Mesenchymal stem cell (in vitro differentiated cells and primary cell): Measurements from ENCODE around the gene GCK.

ENCODE experiments used
- DNase-seq: peaks from one replicate; pipeline ENCODE4 v3.0.0-alpha.2; 2013
- H2AFZ ChIP-seq: one replicate; pipeline ENCODE4 v1.6.1; 2013; ENCODE audit warnings: low read depth, mild to moderate bottlenecking, control low read depth, inconsistent platforms, low read length, moderate library complexity
- H2AK5ac ChIP-seq: 2 replicates; pipeline ENCODE4 v1.6.1; 2013; ENCODE audit warnings: low read length, moderate library complexity, mild to moderate bottlenecking, inconsistent platforms; ENCODE audit not compliant: severe bottlenecking
- H2BK120ac ChIP-seq: one replicate; pipeline ENCODE4 v1.6.1; 2013; ENCODE audit warnings: low read depth, mild to moderate bottlenecking, inconsistent platforms, low read length, moderate library complexity
- H2BK12ac ChIP-seq, 2 experiments: one replicate each; pipeline ENCODE4 v1.6.1; 2013; ENCODE audit warnings: inconsistent platforms in 2 of 2, low read length in 2 of 2, mild to moderate bottlenecking in 2 of 2, moderate library complexity in 2 of 2, control low read depth in 1 of 2
- H2BK15ac ChIP-seq: one replicate; pipeline ENCODE4 v1.6.1; 2013; ENCODE audit warnings: mild to moderate bottlenecking, low read depth, inconsistent platforms; ENCODE audit not compliant: poor library complexity, severe bottlenecking
- H2BK5ac ChIP-seq: 2 replicates; pipeline ENCODE4 v1.6.1; 2013; ENCODE audit warnings: low read depth, mild to moderate bottlenecking, low read length, control low read depth, inconsistent platforms; ENCODE audit not compliant: poor library complexity, severe bottlenecking
- H3K14ac ChIP-seq, 2 experiments: one replicate each; pipeline ENCODE4 v1.6.1; 2013; ENCODE audit warnings: inconsistent platforms in 2 of 2, low read length in 2 of 2, control low read depth in 1 of 2, mild to moderate bottlenecking in 1 of 2, moderate library complexity in 1 of 2
- H3K18ac ChIP-seq, 2 experiments: one replicate each; pipeline ENCODE4 v1.6.1; 2013; ENCODE audit warnings: inconsistent platforms in 2 of 2, low read length in 2 of 2, control low read depth in 1 of 2, low read depth in 1 of 2, mild to moderate bottlenecking in 1 of 2
- H3K23ac ChIP-seq, 2 experiments: one replicate each; pipeline ENCODE4 v1.6.1; 2013; ENCODE audit warnings: inconsistent platforms in 2 of 2, low read length in 2 of 2, mild to moderate bottlenecking in 2 of 2, moderate library complexity in 2 of 2, control low read depth in 1 of 2
- H3K27ac ChIP-seq: 2 replicates; pipeline ENCODE4 v1.5.1; 2013; ENCODE audit warnings: mild to moderate bottlenecking, moderate library complexity, low read length, control low read depth, inconsistent platforms; ENCODE audit not compliant: poor library complexity, severe bottlenecking
- H3K27me3 ChIP-seq, 2 experiments: 2 replicates each; pipeline versions ENCODE4 v1.6.1 to v1.7.0; 2013; ENCODE audit warnings: low read length in 2 of 2, mild to moderate bottlenecking in 2 of 2, moderate library complexity in 2 of 2, control low read depth in 1 of 2, inconsistent platforms in 1 of 2; ENCODE audit not compliant: control insufficient read depth in 1 of 2, insufficient read depth in 1 of 2
- H3K36me3 ChIP-seq, 2 experiments: 2 replicates each; pipeline versions ENCODE4 v1.6.1 to v1.7.0; 2013; ENCODE audit warnings: low read length in 2 of 2, control low read depth in 1 of 2, inconsistent platforms in 1 of 2, low read depth in 1 of 2, mild to moderate bottlenecking in 1 of 2; ENCODE audit not compliant: insufficient read depth in 2 of 2, control insufficient read depth in 1 of 2
- H3K4ac ChIP-seq, 2 experiments: one replicate each; pipeline ENCODE4 v1.6.1; 2013; ENCODE audit warnings: inconsistent platforms in 2 of 2, low read length in 2 of 2, mild to moderate bottlenecking in 2 of 2, moderate library complexity in 2 of 2, control low read depth in 1 of 2, low read depth in 1 of 2
- H3K4me1 ChIP-seq: 2 replicates; pipeline ENCODE4 v1.6.1; 2013; ENCODE audit warnings: low read depth, low read length, control low read depth; ENCODE audit not compliant: control insufficient read depth, insufficient read depth
- H3K4me2 ChIP-seq: 2 replicates; pipeline ENCODE4 v1.6.1; 2013; ENCODE audit warnings: low read length, mild to moderate bottlenecking, inconsistent platforms; ENCODE audit not compliant: poor library complexity, severe bottlenecking
- H3K4me3 ChIP-seq, 2 experiments: 2 replicates each; pipeline versions ENCODE4 v1.5.1 to v1.7.0; 2013; ENCODE audit warnings: low read length in 2 of 2, mild to moderate bottlenecking in 2 of 2, control low read depth in 1 of 2, low read depth in 1 of 2; ENCODE audit not compliant: insufficient read depth in 1 of 2
- H3K79me1 ChIP-seq: replicated peaks from 2 replicates; pipeline ENCODE4 v1.6.1; 2013; ENCODE audit warnings: mild to moderate bottlenecking, control low read depth, low read length, inconsistent platforms; ENCODE audit not compliant: poor library complexity, severe bottlenecking
- H3K9ac ChIP-seq: 2 replicates; pipeline ENCODE4 v1.7.0; 2013; ENCODE audit warnings: mild to moderate bottlenecking, low read length, moderate library complexity
- H3K9me3 ChIP-seq: 2 replicates; pipeline ENCODE4 v1.7.0; 2013; ENCODE audit warnings: mild to moderate bottlenecking, low read length; ENCODE audit not compliant: control insufficient read depth
- H4K8ac ChIP-seq: one replicate; pipeline ENCODE4 v1.6.1; 2013; ENCODE audit warnings: inconsistent platforms, mild to moderate bottlenecking, low read length, moderate library complexity
- H4K91ac ChIP-seq: one replicate; pipeline ENCODE4 v1.6.1; 2013; ENCODE audit warnings: mild to moderate bottlenecking, low read length, inconsistent platforms
- WGBS: methylation state at CpG from one replicate; pipeline ENCODE4 v1.1.7; 2013; ENCODE audit warnings: mixed read lengths; 5-methylcytosine and 5-hydroxymethylcytosine counted together

The GCK gene

DNA sequence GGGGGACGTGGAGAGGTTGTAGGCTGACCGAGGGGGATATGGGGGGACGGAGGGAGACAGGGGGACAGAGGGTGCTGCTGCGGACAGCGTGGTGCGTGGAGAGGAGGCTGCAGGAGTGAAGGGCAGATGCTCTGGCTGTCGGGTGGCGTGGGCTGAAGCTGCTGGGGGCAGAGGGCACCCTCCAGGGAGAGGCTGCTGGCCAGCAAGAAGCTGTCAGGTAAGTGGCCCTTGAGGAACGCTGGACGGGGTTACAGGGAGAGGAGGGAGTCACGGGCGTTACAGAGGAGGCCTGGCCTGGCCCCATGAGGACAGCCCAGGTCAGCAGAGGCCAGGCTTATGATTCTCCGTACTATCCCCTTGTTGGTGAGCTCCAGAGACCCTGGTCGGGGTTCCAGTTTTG lies 38.7 kb upstream of the GCK start:
- WGBS, result 66% methylated on average over 14 of the region's 14 CpGs
- no peaks in the 10 kb centered on the region for H3K79me1 ChIP-seq
- H3K27me3 ChIP-seq, result peaks cover 27 to 67% of the 10 kb centered on the region in 2 experiments
- no peak overlapping the region for H3K4me2 ChIP-seq
- no peak overlapping the region for H2BK120ac ChIP-seq
- no peak overlapping the region for H3K4me3 ChIP-seq
- peaks cover 3% of the 10 kb centered on the region for H3K4me1 ChIP-seq
- no peak overlapping the region for H2AFZ ChIP-seq
- H4K8ac ChIP-seq, result no peak overlapping the region
- DNase-seq, result no peak
- H4K91ac ChIP-seq, result no peak overlapping the region
- H2BK5ac ChIP-seq, result no peak overlapping the region
- no peak overlapping the region for H3K23ac ChIP-seq
- no peaks in the 10 kb centered on the region for H3K9me3 ChIP-seq
- H2AK5ac ChIP-seq, result no peak overlapping the region
- no peak overlapping the region for H3K18ac ChIP-seq
- peak overlapping the region in 1 of 2 experiments; percentile 26 for H3K14ac ChIP-seq
- H3K9ac ChIP-seq, result no peak overlapping the region
- H3K27ac ChIP-seq, result no peak overlapping the region
- H3K4ac ChIP-seq, result no peak overlapping the region
- H3K36me3 ChIP-seq, result no peaks in the 10 kb centered on the region
- H2BK15ac ChIP-seq, result no peak overlapping the region
- no peak overlapping the region for H2BK12ac ChIP-seq

DNA sequence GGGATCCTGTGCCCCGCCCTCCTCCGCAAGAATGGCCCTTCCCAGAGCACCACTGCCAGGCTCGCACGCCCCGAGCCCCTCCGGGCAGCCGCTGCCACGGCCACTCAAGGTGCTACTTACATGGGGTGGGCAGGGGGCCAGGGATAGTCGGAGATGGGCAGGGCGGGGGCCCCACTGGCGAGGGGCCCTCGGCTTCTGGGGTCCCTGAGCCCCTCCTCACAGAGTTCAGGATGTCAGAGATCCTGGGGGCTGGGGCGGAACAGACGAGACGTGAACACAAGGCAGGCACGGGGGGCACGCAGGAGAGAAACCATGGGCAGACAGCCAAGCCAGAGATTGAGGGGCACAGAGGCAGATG lies 37.1 kb upstream of the GCK start:
- Histone ChIP-seq H3K79me1 (no peaks in the 10 kb centered on the region), H3K4me3 (no peak overlapping the region), H3K23ac (no peak overlapping the region), H3K4me1 (peaks cover 3% of the 10 kb centered on the region), H3K27me3 (peaks cover 24 to 66% of the 10 kb centered on the region in 2 experiments), H2BK12ac (no peak overlapping the region), H3K9ac (no peak overlapping the region), H4K8ac (no peak overlapping the region), H3K18ac (no peak overlapping the region), H3K4me2 (no peak overlapping the region), H2BK120ac (no peak overlapping the region), H3K14ac (no peak overlapping the region), H2AFZ (no peak overlapping the region), H4K91ac (no peak overlapping the region), H2BK15ac (no peak overlapping the region), H3K36me3 (no peaks in the 10 kb centered on the region), H3K4ac (no peak overlapping the region), H3K27ac (no peak overlapping the region), H2BK5ac (no peak overlapping the region), H2AK5ac (no peak overlapping the region), H3K9me3 (no peaks in the 10 kb centered on the region)
- 78% methylated on average over 17 of the region's 17 CpGs for WGBS
- no peak for DNase-seq

DNA sequence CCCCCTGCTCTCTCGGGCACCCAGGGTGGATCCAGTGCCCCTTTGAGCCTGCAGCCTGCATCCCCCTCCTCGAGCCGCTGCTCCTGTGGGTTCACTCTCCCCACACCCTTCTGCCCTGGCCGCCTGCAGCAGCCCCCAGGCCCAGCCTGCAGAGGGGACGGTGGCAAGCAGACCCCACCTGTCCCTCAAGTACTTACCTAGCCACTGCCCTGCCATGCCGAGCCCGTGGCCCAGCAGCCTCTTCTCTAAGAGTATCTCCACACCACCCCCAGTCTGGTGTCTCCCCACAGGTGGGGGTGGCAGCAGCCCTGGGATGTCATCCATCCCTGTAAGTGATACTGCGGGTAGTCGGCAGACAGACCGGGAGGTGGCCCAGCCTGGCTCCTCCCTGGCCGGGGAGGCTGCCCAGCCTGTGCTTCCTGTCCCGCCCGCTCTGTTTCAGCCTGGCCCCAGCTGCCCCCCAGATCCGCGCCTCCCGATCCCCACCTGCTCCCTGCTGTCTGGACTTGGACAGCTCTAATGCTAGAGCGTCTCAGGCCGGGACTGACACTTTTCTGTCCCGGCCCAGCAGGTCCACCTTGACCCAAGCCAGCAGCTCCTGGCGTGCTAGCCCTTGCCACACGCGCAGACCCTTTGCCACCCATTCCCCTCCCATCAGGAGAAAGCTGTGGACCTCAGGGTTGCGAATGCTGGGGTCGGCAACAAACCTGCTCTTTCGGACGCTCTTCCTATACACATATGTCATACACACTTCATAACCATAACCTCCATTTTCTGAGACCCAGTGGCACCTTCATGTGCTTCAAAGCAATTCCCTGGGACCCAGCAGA lies 36.5 kb upstream of the GCK start:
- H2BK5ac ChIP-seq, result no peak overlapping the region
- peak overlapping the region; percentile 14 for H4K8ac ChIP-seq
- no peaks in the 10 kb centered on the region for H3K79me1 ChIP-seq
- H3K27me3 ChIP-seq, result peaks cover 24 to 70% of the 10 kb centered on the region in 2 experiments
- no peaks in the 10 kb centered on the region for H3K36me3 ChIP-seq
- peak overlapping the region in 1 of 2 experiments; percentile 36 for H3K4me3 ChIP-seq
- no peak overlapping the region for H2BK15ac ChIP-seq
- H3K4me1 ChIP-seq, result peaks cover 3% of the 10 kb centered on the region
- no peak overlapping the region for H2AK5ac ChIP-seq
- no peak overlapping the region for H2AFZ ChIP-seq
- no peaks in the 10 kb centered on the region for H3K9me3 ChIP-seq
- H2BK120ac ChIP-seq, result no peak overlapping the region
- WGBS, result 80% methylated on average over 26 of the region's 26 CpGs
- no peak overlapping the region for H2BK12ac ChIP-seq
- H4K91ac ChIP-seq, result no peak overlapping the region
- H3K27ac ChIP-seq, result no peak overlapping the region
- H3K23ac ChIP-seq, result no peak overlapping the region
- no peak overlapping the region for H3K9ac ChIP-seq
- H3K4me2 ChIP-seq, result no peak overlapping the region
- DNase-seq, result no peak
- H3K14ac ChIP-seq, result peak overlapping the region in 1 of 2 experiments; percentile 58
- H3K4ac ChIP-seq, result no peak overlapping the region
- H3K18ac ChIP-seq, result no peak overlapping the region

DNA sequence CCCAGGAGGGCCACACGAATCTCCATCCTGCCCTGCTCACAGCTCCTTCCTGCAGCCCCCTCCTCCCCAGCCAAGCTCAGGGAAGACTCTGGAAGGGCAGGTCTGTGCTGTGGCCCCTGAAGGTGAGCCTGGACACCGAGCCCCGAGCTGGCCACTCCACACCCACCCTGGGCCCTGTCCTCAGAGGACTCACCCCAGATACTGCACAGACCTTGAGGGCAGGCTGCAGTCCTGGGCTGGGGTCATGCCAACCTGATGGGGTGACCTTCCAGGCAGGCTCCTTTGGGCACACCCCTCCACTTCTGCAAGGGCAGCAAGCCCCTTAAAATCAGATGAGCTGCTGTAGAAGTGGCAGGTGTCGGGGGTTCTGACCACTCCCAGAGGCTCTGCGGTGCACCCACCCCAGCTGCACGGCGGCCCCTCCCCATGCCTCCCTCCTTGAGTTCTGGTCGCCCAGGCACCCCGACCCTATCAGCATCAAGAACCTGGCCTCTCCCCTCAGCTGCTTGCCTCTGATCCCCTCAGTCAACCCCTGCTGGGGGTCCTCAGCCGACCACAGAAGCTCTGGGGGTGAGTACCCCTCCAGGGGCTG lies 35.8 kb upstream of the GCK start:
- Histone ChIP-seq H3K14ac (no peak overlapping the region), H3K36me3 (no peaks in the 10 kb centered on the region), H3K9me3 (no peaks in the 10 kb centered on the region), H3K4me3 (no peak overlapping the region), H3K79me1 (no peaks in the 10 kb centered on the region), H2AK5ac (no peak overlapping the region), H4K91ac (no peak overlapping the region), H4K8ac (no peak overlapping the region), H2BK15ac (no peak overlapping the region), H3K27me3 (peaks cover 24 to 63% of the 10 kb centered on the region in 2 experiments), H3K4ac (no peak overlapping the region), H3K18ac (no peak overlapping the region), H3K4me2 (no peak overlapping the region), H3K27ac (no peak overlapping the region), H3K4me1 (peaks cover 3% of the 10 kb centered on the region), H2BK12ac (no peak overlapping the region), H3K9ac (no peak overlapping the region), H2BK5ac (no peak overlapping the region), H3K23ac (no peak overlapping the region), H2AFZ (no peak overlapping the region), H2BK120ac (no peak overlapping the region)
- WGBS, result 75% methylated on average over 10 of the region's 10 CpGs
- DNase-seq, result no peak
